Stomach smooth muscle (tissue), 2 donors: ENCODE measurements around the gene CPXM1.

Experiments
- H3K27ac ChIP-seq: one replicate; pipeline ENCODE4 v1.7.0; 2013; ENCODE audit warnings: mild to moderate bottlenecking, low read length, inconsistent platforms
- H3K27me3 ChIP-seq, 2 donors: one replicate each; pipeline ENCODE4 v1.7.0; 2013; ENCODE audit warnings: low read length in 2 of 2; ENCODE audit not compliant: insufficient read depth in 2 of 2, control insufficient read depth in 1 of 2
- H3K36me3 ChIP-seq, 2 donors: one replicate each; pipeline ENCODE4 v1.7.0; 2013; ENCODE audit warnings: low read length in 2 of 2; ENCODE audit not compliant: control insufficient read depth in 2 of 2, insufficient read depth in 2 of 2
- H3K4me1 ChIP-seq: one replicate; pipeline ENCODE4 v1.7.0; 2013; ENCODE audit warnings: low read length; ENCODE audit not compliant: control insufficient read depth, insufficient read depth
- H3K4me3 ChIP-seq, 2 donors: one replicate each; pipeline ENCODE4 v1.7.0; 2013; ENCODE audit warnings: low read length in 2 of 2
- H3K9ac ChIP-seq, 2 donors: one replicate each; pipeline ENCODE4 v1.7.0; 2013; ENCODE audit warnings: low read length in 2 of 2, mild to moderate bottlenecking in 1 of 2
- H3K9me3 ChIP-seq, 2 donors: one replicate each; pipeline ENCODE4 v1.7.0; 2013; ENCODE audit warnings: low read length in 2 of 2; ENCODE audit not compliant: control insufficient read depth in 2 of 2
- donor health status: healthy.
- donor health status: Pancreatic carcinoma.

CPXM1 gene

DNA sequence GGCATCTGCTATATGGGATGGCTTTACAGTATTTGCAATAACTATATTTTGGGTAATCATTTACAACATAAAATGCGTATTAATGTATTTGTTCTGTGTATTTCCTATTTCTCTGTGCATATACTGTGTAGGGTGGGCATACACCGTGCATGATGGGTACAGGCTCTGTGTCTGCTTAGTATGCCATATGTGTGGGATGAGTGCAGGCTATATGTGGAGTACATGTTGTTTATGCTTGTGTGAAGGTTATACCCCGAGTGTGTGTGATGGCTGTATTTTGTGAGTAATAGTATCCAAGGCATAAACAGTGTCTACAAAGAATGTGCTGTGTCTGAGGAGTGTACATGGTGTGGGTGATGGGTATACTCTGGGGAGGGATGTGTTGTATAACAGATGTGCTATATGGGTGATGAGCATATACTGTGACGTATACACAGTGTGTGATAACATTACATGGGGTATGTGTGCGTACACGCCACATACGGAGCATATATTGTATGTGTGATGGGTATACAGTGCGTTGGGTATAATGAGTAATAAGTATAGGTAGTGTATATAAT is 52.7 kb downstream of the CPXM1 start:
- no peak overlapping the region for H3K9ac ChIP-seq
- no peak overlapping the region for H3K27ac ChIP-seq
- H3K4me1 ChIP-seq: peaks cover 21% of the 10 kb centered on the region
- peaks cover 2 to 8% of the 10 kb centered on the region in 2 donors for H3K27me3 ChIP-seq
- H3K4me3 ChIP-seq: no peak overlapping the region
- H3K9me3 ChIP-seq: no peaks in the 10 kb centered on the region
- H3K36me3 ChIP-seq: no peaks in the 10 kb centered on the region

DNA sequence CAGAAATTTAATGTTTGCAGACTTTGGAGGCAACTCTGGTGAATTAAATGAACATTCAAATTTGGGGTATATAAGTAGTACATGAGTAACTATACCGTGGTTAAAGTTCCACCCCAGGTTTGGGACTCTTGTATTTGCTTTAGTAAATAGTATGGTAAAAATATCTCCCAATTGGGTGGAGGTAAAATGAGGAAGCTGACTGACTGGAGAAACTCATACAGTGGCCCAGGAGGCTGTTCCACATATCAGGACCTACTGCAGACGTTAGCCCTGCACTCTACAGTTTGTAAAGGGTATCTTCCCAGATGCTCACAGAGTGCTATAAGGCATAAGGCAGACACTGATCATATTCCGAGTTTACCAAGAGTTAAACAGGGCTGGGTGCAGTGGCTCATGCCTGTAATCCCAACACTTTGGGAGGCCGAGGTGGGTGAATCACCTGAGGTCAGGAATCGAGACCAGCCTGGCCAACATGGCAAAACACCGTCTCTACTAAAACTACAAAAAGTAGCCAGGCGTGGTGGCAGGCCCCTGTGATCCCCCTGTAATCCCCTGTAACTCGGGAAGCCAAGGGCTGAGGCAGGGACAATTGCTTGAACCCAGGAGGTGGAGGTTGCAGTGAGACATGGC is 53.7 kb downstream of the CPXM1 start:
- Histone ChIP-seq H3K4me1 (peaks cover 11% of the 10 kb centered on the region), H3K9me3 (no peaks in the 10 kb centered on the region), H3K27ac (no peak overlapping the region), H3K36me3 (no peaks in the 10 kb centered on the region), H3K27me3 (no peaks in the 10 kb centered on the region), H3K4me3 (no peak overlapping the region), H3K9ac (no peak overlapping the region)

DNA sequence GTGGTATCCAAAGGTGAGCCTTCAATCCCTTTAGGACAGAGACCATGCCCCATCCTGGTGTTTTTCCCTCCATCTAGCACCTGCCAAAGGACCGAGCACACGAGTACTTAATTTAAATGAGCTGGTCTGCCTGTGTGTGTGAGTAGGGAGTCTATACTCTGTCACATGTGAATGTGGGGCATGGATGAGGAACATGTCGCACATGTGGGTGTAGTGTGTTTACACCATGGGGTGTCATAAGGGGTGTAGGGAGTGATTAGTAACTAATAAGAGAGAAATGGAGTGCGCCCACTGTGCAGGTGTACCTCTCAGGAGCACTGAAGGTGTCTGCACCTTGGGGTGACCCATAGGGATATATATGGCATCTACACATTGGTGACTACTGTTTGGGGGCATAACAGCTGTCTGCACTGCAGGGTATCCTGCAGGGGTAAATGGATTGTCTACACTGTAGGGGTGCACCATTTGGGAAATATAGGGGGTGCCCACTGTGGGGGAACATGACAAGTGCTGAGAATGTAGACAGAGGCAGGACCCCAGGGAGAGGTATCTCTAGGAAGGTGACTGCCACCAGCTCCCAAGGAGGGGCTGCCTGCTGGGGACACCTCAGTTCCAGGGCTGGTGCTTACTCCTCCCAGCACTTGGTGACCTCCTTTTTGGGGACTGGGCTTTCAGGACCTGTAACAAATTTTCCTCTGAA is 54.3 kb downstream of the CPXM1 start:
- Histone ChIP-seq H3K27me3 (no peaks in the 10 kb centered on the region), H3K9ac (no peak overlapping the region), H3K4me1 (peaks cover 4% of the 10 kb centered on the region), H3K4me3 (no peak overlapping the region), H3K36me3 (no peaks in the 10 kb centered on the region), H3K9me3 (no peaks in the 10 kb centered on the region), H3K27ac (no peak overlapping the region)

DNA sequence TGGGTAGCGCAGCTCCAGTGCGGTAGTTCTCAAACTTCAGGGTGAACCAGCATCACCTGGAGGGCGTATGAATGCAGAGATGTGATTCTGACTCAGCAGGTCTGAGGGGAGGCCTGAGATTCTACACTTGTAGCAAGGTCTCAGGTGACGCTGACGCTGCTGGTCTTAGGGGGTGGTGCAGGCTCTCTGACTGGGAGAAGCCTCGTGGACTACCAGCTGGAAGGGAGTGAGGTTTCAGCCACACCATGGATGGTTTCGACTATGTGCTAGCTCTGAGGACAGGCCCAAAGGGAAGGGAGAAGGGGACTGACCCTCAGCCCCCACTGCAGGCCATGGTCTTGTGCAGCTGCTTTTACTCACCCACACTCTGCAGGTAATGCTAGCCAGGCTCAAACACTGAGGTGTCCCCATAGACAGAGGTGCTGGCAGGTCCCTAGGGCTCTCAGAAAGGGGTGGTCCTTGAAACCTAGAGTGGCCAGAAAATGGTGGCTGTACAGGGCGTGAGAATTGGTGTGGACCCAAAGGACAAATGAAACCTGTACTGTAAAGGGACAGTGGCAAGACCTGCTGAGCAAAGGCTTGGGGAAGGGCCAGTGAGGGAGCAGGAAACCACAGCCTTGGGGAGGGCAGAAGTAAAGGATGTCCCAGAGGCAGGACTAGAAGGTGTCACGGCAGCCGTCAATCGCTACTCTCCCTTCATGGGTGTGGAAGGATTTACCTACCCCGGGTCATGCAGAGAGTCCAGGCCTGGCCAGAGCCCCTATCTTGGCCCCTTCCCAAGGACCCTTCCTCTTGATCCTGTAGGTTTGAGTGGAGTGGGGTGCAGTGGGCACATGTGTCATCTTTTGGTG is 55.1 kb downstream of the CPXM1 start:
- Histone ChIP-seq H3K27ac (no peak overlapping the region), H3K9ac (no peak overlapping the region), H3K27me3 (no peaks in the 10 kb centered on the region)

More for the DNA sequence above, 55.1 kb downstream of the CPXM1 start:
- no peaks in the 10 kb centered on the region for H3K9me3 ChIP-seq
- H3K4me3 ChIP-seq: no peak overlapping the region
- no peaks in the 10 kb centered on the region for H3K36me3 ChIP-seq
- no peaks in the 10 kb centered on the region for H3K4me1 ChIP-seq
